Chondrocyte (in vitro differentiated cells): Measurements from ENCODE around the gene ADRA2C. TPM values are rescaled to one million over a fixed set of nuclear protein-coding genes. Genes with fewer than 3 reads are reported as not detected.

Experiments used
- DNase-seq: peaks from one replicate; pipeline ENCODE4 v3.0.0; 2021; ENCODE audit warnings: mixed read lengths, low spot score
- H3K27ac Mint-ChIP-seq: one replicate; pipeline ENCODE4 v1.8.0; 2021; ENCODE audit warnings: mild to moderate bottlenecking, moderate library complexity, mixed read lengths; ENCODE audit not compliant: unreplicated experiment
- H3K27me3 Mint-ChIP-seq: 2 replicates; pipeline ENCODE4 v1.8.0; 2021; ENCODE audit warnings: low read depth, mixed read lengths
- H3K36me3 Mint-ChIP-seq: 2 replicates; pipeline ENCODE4 v1.8.0; 2021; ENCODE audit warnings: low read depth, mixed read lengths
- H3K4me1 Mint-ChIP-seq: 2 replicates; pipeline ENCODE4 v1.8.0; 2021; ENCODE audit warnings: low read depth, mild to moderate bottlenecking, mixed read lengths
- H3K4me3 Mint-ChIP-seq: one replicate; pipeline ENCODE4 v1.8.0; 2021; ENCODE audit warnings: mild to moderate bottlenecking, moderate library complexity, mixed read lengths; ENCODE audit not compliant: unreplicated experiment
- H3K9me3 Mint-ChIP-seq: 2 replicates; pipeline ENCODE4 v1.8.0; 2021; ENCODE audit warnings: low read depth, mixed read lengths
- total RNA-seq: library from RNA; stranded (reverse); gene quantifications from 3 replicates; pipeline ENCODE4 v1.2.1, GENCODE V29; 2021
- TF ChIP-seq, protein P1 (sequence below): fragments of 200-600 bp; sonication (generic); IDR thresholded peaks from 2 replicates; pipeline ENCODE4 v1.5.0; 2021; ENCODE audit warnings: antibody characterized with exemption, mild to moderate bottlenecking, moderate library complexity

The ADRA2C gene
- total RNA-seq, 1 donor from 2014 or later = 1.6 TPM

DNA sequence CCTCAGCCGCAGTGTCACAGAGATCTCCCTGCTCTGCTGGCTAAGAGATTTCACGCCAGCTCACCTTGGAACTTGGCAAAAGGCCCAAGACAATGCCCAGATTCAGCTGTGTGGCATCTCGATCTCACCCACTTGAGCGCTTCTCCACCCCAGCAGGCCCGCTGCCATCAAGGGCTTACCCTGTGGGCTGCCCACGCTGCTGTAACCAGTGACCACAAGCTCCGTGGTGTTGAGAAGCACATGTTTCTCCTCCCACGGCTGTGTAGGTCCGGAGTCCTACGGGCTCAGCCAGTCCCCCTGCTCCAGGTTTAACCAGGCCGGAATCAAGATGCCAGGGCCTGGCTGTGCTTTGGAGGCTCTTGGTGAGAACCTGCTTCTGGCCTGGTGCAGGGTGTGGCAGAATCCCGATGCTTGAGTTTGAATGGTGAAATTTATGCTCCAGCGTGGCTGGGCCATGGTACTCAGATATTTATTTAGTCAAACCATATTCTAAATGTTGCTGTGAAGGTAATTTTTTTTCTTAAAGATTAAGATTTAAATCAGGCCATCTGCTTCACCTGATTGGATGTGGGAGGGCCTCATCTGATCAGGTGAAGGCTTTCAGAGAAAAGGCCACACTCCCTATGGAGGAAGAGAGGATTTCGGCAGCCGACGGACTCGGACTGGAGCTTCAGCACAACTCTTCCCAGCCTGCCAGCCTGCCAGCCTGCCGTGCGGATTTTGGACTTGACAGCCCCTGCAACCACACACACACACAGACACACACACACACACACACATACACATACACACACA, 24.8 kb upstream of the ADRA2C start:
- TF ChIP-seq, protein P1, sequence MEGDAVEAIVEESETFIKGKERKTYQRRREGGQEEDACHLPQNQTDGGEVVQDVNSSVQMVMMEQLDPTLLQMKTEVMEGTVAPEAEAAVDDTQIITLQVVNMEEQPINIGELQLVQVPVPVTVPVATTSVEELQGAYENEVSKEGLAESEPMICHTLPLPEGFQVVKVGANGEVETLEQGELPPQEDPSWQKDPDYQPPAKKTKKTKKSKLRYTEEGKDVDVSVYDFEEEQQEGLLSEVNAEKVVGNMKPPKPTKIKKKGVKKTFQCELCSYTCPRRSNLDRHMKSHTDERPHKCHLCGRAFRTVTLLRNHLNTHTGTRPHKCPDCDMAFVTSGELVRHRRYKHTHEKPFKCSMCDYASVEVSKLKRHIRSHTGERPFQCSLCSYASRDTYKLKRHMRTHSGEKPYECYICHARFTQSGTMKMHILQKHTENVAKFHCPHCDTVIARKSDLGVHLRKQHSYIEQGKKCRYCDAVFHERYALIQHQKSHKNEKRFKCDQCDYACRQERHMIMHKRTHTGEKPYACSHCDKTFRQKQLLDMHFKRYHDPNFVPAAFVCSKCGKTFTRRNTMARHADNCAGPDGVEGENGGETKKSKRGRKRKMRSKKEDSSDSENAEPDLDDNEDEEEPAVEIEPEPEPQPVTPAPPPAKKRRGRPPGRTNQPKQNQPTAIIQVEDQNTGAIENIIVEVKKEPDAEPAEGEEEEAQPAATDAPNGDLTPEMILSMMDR = no peak
- Mint-ChIP-seq H3K4me3 (no peak overlapping the region), H3K9me3 (peaks cover 5% of the 10 kb centered on the region), H3K27me3 (peaks cover 45% of the 10 kb centered on the region), H3K27ac (no peak overlapping the region), H3K4me1 (no peaks in the 10 kb centered on the region), H3K36me3 (peaks cover 1% of the 10 kb centered on the region)
- no peak for DNase-seq

- Mint-ChIP-seq H3K27ac (no peak overlapping the region), H3K36me3 (peaks cover 1% of the 10 kb centered on the region), H3K4me3 (no peak overlapping the region), H3K27me3 (peaks cover 47% of the 10 kb centered on the region), H3K4me1 (no peaks in the 10 kb centered on the region), H3K9me3 (peaks cover 4% of the 10 kb centered on the region)
- TF ChIP-seq, protein P1 = no peak
- no peak for DNase-seq
Observed at GRCh38 chr4:3742610-3743009, 23.6 kb upstream of the ADRA2C start.

- H3K27me3 Mint-ChIP-seq = peaks cover 60% of the 10 kb centered on the region
- DNase-seq = no peak
- H3K27ac Mint-ChIP-seq = no peak overlapping the region
- TF ChIP-seq, protein P1 = no peak
- H3K36me3 Mint-ChIP-seq = peaks cover 1% of the 10 kb centered on the region
- H3K4me3 Mint-ChIP-seq = no peak overlapping the region
- H3K4me1 Mint-ChIP-seq = no peaks in the 10 kb centered on the region
- peaks cover 4% of the 10 kb centered on the region for H3K9me3 Mint-ChIP-seq
Observed at GRCh38 chr4:3744232-3744631, 22.0 kb upstream of the ADRA2C start.

- TF ChIP-seq, protein P1 = no peak
- Mint-ChIP-seq H3K36me3 (peaks cover 1% of the 10 kb centered on the region), H3K9me3 (peaks cover 4% of the 10 kb centered on the region), H3K4me1 (no peaks in the 10 kb centered on the region), H3K4me3 (no peak overlapping the region), H3K27me3 (peaks cover 67% of the 10 kb centered on the region), H3K27ac (no peak overlapping the region)
- no peak for DNase-seq
Observed at GRCh38 chr4:3744901-3745300, 21.3 kb upstream of the ADRA2C start.

GRCh38 chr4:3745886-3746656, 20.1 kb upstream of the ADRA2C start:
- Mint-ChIP-seq H3K4me3 (no peak overlapping the region), H3K36me3 (peaks cover 1% of the 10 kb centered on the region), H3K27me3 (peaks cover 67% of the 10 kb centered on the region), H3K27ac (no peak overlapping the region), H3K4me1 (no peaks in the 10 kb centered on the region), H3K9me3 (peaks cover 4% of the 10 kb centered on the region)
- DNase-seq = no peak
- TF ChIP-seq, protein P1 = no peak
